Measurements from ENCODE around the gene GPC6.

- TF ChIP-seq POLR2AphosphoS5 (IDR thresholded peaks at IDR 0.05; ENCODE audit: low read depth, low read length) (no peak), POLR2A (IDR thresholded peaks at IDR 0.05; ENCODE audit: low read depth, low read length) (no peak), TAF1 (IDR thresholded peaks at IDR 0.05; ENCODE audit: borderline replicate concordance, low read depth, low read length) (no peak)
Observed at GRCh38 chr13:93857126-93857525, 630.5 kb downstream of the GPC6 start.
